MCF 10A (cell line): Measurements from ENCODE around the gene KIF4A. TPM values are rescaled to one million over a fixed set of nuclear protein-coding genes. Genes with fewer than 3 reads are reported as not detected.
"Not testable (repeated sequence)": the region's sequence is repeated elsewhere in the genome, so short reads cannot be mapped to it uniquely, and the experiment has no call there.

Experiments
- BruUV-seq: library from RNA; stranded (reverse); fragments of 400-500 nt; replicated peaks from 2 replicates; lab custom pipeline; 2021; lab: Mats Ljungman, UMichigan
- CTCF ChIA-PET: fragments of 300-600 bp; sonication (Branson Sonifier 250); formaldehyde crosslinking; extraction: SDS; loops from one replicate; lab custom pipeline; 2021; ENCODE audit warnings: antibody characterized with exemption, inconsistent platforms; lab: Yijun Ruan, JAX
- POLR2A ChIA-PET: fragments of 300-600, 350-650 bp; sonication (Branson Sonifier 250); formaldehyde crosslinking; extraction: SDS; loops from one replicate; lab custom pipeline; 2020; ENCODE audit warnings: antibody characterized with exemption, inconsistent platforms; lab: Yijun Ruan, JAX
- DNase-seq: peaks from one replicate; pipeline ENCODE4 v3.0.0-alpha.2; 2018; ENCODE audit not compliant: unreplicated experiment
- H3K27ac Mint-ChIP-seq: one replicate; pipeline ENCODE4 v1.8.0; 2022; ENCODE audit warnings: mild to moderate bottlenecking, low read depth, mixed read lengths; ENCODE audit not compliant: unreplicated experiment
- H3K27me3 Mint-ChIP-seq: one replicate; pipeline ENCODE4 v1.8.0; 2022; ENCODE audit warnings: mixed read lengths; ENCODE audit not compliant: insufficient read depth, unreplicated experiment
- H3K36me3 Mint-ChIP-seq: one replicate; pipeline ENCODE4 v1.8.0; 2022; ENCODE audit warnings: mild to moderate bottlenecking, moderate library complexity, mixed read lengths; ENCODE audit not compliant: insufficient read depth, unreplicated experiment
- H3K4me1 Mint-ChIP-seq: one replicate; pipeline ENCODE4 v1.8.0; 2022; ENCODE audit warnings: mixed read lengths; ENCODE audit not compliant: insufficient read depth, unreplicated experiment
- H3K4me3 Mint-ChIP-seq: one replicate; pipeline ENCODE4 v1.8.0; 2022; ENCODE audit warnings: mild to moderate bottlenecking, moderate library complexity, mixed read lengths; ENCODE audit not compliant: unreplicated experiment
- H3K9me3 Mint-ChIP-seq: one replicate; pipeline ENCODE4 v1.8.0; 2022; ENCODE audit warnings: mixed read lengths; ENCODE audit not compliant: unreplicated experiment
- CTCF ChIP-seq: fragments of 200-600 bp; IDR thresholded peaks from one replicate; pipeline ENCODE4 v1.8.0; 2022; ENCODE audit warnings: antibody characterized with exemption, mild to moderate bottlenecking; ENCODE audit not compliant: unreplicated experiment
- intact Hi-C: fragments of 100-400 bp; cut with micrococcal nuclease; formaldehyde crosslinking; loops from 2 replicates; pipeline ENCODE4 v1.14.1; 2022
- total RNA-seq: library from RNA; stranded (reverse); gene quantifications from 2 replicates; pipeline ENCODE4 v1.2.3, GENCODE V29; 2022

The KIF4A gene
- total RNA-seq, 1 experiment from 2014 or later: 19.0 TPM

- no peak overlapping the region for H3K27ac Mint-ChIP-seq
- no peak overlapping the region for H3K4me3 Mint-ChIP-seq
- DNase-seq: no peak
- intact Hi-C loops: no loop called here
- ChIA-PET POLR2A (no interaction called here), CTCF (no interaction called here)
- no peaks in the 10 kb centered on the region for H3K4me1 Mint-ChIP-seq
- H3K27me3 Mint-ChIP-seq: peaks cover 27% of the 10 kb centered on the region
- BruUV-seq: no TSS peak
- H3K9me3 Mint-ChIP-seq: no peaks in the 10 kb centered on the region
- no peaks in the 10 kb centered on the region for H3K36me3 Mint-ChIP-seq
- TF ChIP-seq CTCF: no peak
Observed at GRCh38 chrX:70336767-70337166, 46.9 kb downstream of the KIF4A start.

- ChIA-PET POLR2A (no interaction called here), CTCF (interaction anchor here (0.7 kb wide), 1 partner anchor 14 kb away, joined by 3 read pairs; no protein-coding TSS in a partner anchor)
- no peak overlapping the region for H3K27ac Mint-ChIP-seq
- intact Hi-C loops: no loop called here
- no peak overlapping the region for H3K4me3 Mint-ChIP-seq
- H3K4me1 Mint-ChIP-seq: no peaks in the 10 kb centered on the region
- H3K9me3 Mint-ChIP-seq: no peaks in the 10 kb centered on the region
- no peak for DNase-seq
- H3K36me3 Mint-ChIP-seq: no peaks in the 10 kb centered on the region
- no TSS peak for BruUV-seq
- H3K27me3 Mint-ChIP-seq: peaks cover 30% of the 10 kb centered on the region
- no peak for TF ChIP-seq CTCF
Observed at GRCh38 chrX:70338290-70338689, 48.4 kb downstream of the KIF4A start.

GRCh38 chrX:70343435-70343834 is 53.5 kb downstream of the KIF4A start:
- Mint-ChIP-seq H3K27ac (no peak overlapping the region), H3K4me1 (no peaks in the 10 kb centered on the region), H3K9me3 (no peaks in the 10 kb centered on the region), H3K36me3 (peaks cover 10% of the 10 kb centered on the region), H3K27me3 (peaks cover 39% of the 10 kb centered on the region), H3K4me3 (no peak overlapping the region)
- ChIA-PET CTCF (interaction anchor here (1.1 kb wide), 1 partner anchor 835 kb away, joined by 3 read pairs; no protein-coding TSS in a partner anchor), POLR2A (no interaction called here)
- BruUV-seq: no TSS peak
- no peak for TF ChIP-seq CTCF
- no peak for DNase-seq
- intact Hi-C loops: no loop called here

- no peak for DNase-seq
- ChIA-PET POLR2A (no interaction called here), CTCF (no interaction called here)
- Mint-ChIP-seq H3K4me3 (no peak overlapping the region), H3K9me3 (no peaks in the 10 kb centered on the region), H3K27me3 (peaks cover 27% of the 10 kb centered on the region), H3K36me3 (peaks cover 11% of the 10 kb centered on the region), H3K27ac (no peak overlapping the region), H3K4me1 (no peaks in the 10 kb centered on the region)
- no TSS peak for BruUV-seq
- intact Hi-C loops: no loop called here
- no peak for TF ChIP-seq CTCF
Observed at GRCh38 chrX:70346418-70347070, 56.6 kb downstream of the KIF4A start.

- CTCF ChIA-PET: interaction anchor here (0.6 kb wide), 1 partner anchor 172 kb away, joined by 4 read pairs; no protein-coding TSS in a partner anchor
- H3K9me3 Mint-ChIP-seq, BruUV-seq, intact Hi-C loops, H3K4me3 Mint-ChIP-seq, H3K27ac Mint-ChIP-seq, POLR2A ChIA-PET, H3K4me1 Mint-ChIP-seq, DNase-seq: not testable (repeated sequence)
- peaks cover 11% of the 10 kb centered on the region for H3K36me3 Mint-ChIP-seq
- peaks cover 11% of the 10 kb centered on the region for H3K27me3 Mint-ChIP-seq
Observed at GRCh38 chrX:70348825-70349224, 58.9 kb downstream of the KIF4A start.

- BruUV-seq, intact Hi-C loops, DNase-seq, POLR2A ChIA-PET, H3K4me3 Mint-ChIP-seq, H3K4me1 Mint-ChIP-seq, H3K9me3 Mint-ChIP-seq, H3K27me3 Mint-ChIP-seq, H3K27ac Mint-ChIP-seq: not testable (repeated sequence)
- CTCF ChIA-PET: interaction anchor here (0.6 kb wide), 1 partner anchor 171 kb away, joined by 4 read pairs; no protein-coding TSS in a partner anchor
- peaks cover 11% of the 10 kb centered on the region for H3K36me3 Mint-ChIP-seq
Observed at GRCh38 chrX:70349367-70350125, 59.6 kb downstream of the KIF4A start.
